HUES48 (cell line): ENCODE data around the gene DTNBP1.

Experiments
- H3K27ac ChIP-seq: one replicate; pipeline ENCODE4 v1.7.0; 2013; ENCODE audit warnings: low read depth, low read length, inconsistent platforms
- H3K27me3 ChIP-seq: 2 replicates; pipeline ENCODE4 v1.6.1; 2013; ENCODE audit warnings: mild to moderate bottlenecking, low read length; ENCODE audit not compliant: control insufficient read depth, insufficient read depth
- H3K36me3 ChIP-seq: 2 replicates; pipeline ENCODE4 v1.6.1; 2013; ENCODE audit warnings: low read length; ENCODE audit not compliant: control insufficient read depth, insufficient read depth
- H3K4me1 ChIP-seq: 2 replicates; pipeline ENCODE4 v1.6.1; 2013; ENCODE audit warnings: mild to moderate bottlenecking, low read length; ENCODE audit not compliant: control insufficient read depth, insufficient read depth
- H3K4me3 ChIP-seq: 2 replicates; pipeline ENCODE4 v1.5.1; 2013; ENCODE audit warnings: mild to moderate bottlenecking, low read depth, low read length
- H3K9ac ChIP-seq: 2 replicates; pipeline ENCODE4 v1.6.1; 2013; ENCODE audit warnings: mild to moderate bottlenecking, low read depth, low read length, moderate library complexity
- H3K9me3 ChIP-seq: 2 replicates; pipeline ENCODE4 v1.6.1; 2013; ENCODE audit warnings: low read length; ENCODE audit not compliant: control insufficient read depth, insufficient read depth

Gene DTNBP1

DNA sequence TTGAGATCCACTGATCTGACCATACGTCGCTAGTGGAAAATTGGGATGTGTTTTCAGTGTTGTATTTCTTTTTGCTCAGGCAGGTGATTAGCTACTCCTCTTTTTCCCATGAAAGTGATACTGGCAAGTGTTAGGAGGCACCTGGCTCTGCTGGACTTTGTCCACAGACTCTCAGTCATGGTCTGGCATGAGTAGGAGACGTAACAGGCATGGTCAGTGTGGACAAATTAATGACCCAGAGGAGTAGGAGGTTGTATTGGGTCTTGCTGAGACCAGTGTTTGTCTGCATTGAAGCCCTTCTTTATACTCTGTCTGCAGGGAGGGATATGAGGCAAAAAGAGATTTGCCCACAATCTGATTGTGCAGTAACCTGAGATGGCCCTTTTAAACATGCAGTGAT lies 178.7 kb downstream of the DTNBP1 start:
- Histone ChIP-seq H3K27ac (no peak overlapping the region), H3K36me3 (peaks cover 38% of the 10 kb centered on the region), H3K4me1 (peaks cover 63% of the 10 kb centered on the region), H3K27me3 (no peaks in the 10 kb centered on the region), H3K9ac (no peak overlapping the region), H3K9me3 (no peaks in the 10 kb centered on the region), H3K4me3 (no peak overlapping the region)

DNA sequence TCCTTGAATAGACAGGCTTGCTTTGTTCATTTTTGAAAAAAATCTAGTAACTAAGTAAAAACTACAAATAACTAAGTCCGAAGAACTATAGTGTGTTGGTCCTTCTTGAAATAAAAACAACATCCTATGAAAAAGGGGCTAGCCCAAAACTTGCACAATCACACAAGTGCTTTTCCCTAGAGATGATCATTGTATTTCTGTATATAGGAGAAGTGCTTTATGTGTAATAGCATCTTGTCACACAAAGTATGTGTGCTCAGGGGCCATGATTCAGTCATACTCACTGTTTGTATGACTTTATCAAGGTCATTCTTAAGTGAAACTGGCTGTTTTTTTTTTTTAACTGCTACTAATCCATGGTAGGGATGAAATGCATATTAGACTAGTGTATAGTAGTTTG lies 179.8 kb downstream of the DTNBP1 start:
- Histone ChIP-seq H3K9me3 (no peaks in the 10 kb centered on the region), H3K27me3 (no peaks in the 10 kb centered on the region), H3K4me3 (no peak overlapping the region), H3K4me1 (peaks cover 67% of the 10 kb centered on the region), H3K36me3 (peaks cover 27% of the 10 kb centered on the region), H3K9ac (no peak overlapping the region), H3K27ac (no peak overlapping the region)

DNA sequence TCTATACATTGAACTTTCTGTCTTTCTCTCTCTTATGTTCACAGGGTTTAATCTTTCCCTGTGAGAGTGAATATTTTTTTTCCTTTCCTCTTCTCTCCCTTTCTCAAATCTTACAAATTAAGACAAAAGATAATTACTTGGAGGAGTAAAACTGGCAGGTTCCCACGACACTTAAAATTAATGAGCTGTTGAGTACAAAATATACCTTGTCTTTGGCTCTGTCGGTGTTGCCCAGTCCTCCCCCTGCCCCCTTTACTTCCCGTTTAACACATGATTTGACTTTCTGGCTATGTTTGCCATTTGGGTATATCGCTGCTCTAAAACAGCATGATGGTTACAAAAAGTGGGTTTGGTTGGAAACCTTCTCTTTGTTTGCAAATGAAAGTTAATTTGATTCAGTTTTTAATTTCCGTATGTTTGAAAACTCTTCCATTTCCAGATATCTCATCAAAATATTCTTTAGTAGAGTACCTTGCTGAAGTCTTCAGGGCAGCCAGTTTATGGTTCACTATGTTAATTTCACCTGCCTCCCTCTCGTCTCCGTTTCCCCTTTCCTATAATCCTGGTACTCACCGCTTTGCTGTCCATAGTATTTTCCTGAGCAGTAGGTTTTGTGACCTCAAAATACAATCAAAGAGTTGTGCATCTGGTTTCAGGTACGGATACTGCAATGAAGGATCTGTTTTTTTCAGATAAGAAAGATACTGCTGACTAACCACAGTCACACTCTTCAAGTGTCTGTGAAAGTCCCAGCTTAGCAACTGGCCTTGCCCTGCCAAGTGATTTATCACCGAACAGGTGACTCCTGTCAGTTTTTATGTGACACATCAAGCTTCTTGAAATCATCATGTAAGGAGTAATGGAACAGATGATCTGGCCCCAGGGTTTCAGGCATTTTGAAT lies 181.2 kb downstream of the DTNBP1 start:
- H3K4me3 ChIP-seq, result no peak overlapping the region
- no peak overlapping the region for H3K9ac ChIP-seq
- H3K27ac ChIP-seq, result no peak overlapping the region
- H3K27me3 ChIP-seq, result no peaks in the 10 kb centered on the region
- no peaks in the 10 kb centered on the region for H3K9me3 ChIP-seq
- H3K36me3 ChIP-seq, result peaks cover 17% of the 10 kb centered on the region
- peaks cover 79% of the 10 kb centered on the region for H3K4me1 ChIP-seq

DNA sequence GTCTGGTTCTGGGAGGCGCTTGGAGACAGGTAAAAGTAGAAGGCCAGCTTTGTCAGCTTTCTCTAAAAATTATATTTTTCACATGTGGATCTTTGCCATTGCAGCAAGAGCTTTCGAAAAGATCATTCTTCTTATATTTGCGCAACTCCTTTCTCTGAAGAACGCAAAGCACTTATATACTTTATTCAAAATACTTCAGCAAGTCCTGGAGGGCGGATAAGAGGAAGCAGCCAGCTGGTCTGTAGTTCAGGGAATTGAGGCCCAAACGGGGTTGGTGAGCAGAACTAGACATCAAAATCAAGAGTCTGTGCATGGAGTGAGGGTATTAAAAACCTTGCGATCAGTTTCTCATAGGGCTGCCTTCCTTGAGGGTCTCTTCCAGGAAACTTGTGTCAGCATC lies 182.3 kb downstream of the DTNBP1 start:
- Histone ChIP-seq H3K27ac (no peak overlapping the region), H3K4me3 (no peak overlapping the region), H3K36me3 (peaks cover 22% of the 10 kb centered on the region), H3K4me1 (peaks cover 84% of the 10 kb centered on the region), H3K9me3 (no peaks in the 10 kb centered on the region), H3K9ac (no peak overlapping the region), H3K27me3 (no peaks in the 10 kb centered on the region)

DNA sequence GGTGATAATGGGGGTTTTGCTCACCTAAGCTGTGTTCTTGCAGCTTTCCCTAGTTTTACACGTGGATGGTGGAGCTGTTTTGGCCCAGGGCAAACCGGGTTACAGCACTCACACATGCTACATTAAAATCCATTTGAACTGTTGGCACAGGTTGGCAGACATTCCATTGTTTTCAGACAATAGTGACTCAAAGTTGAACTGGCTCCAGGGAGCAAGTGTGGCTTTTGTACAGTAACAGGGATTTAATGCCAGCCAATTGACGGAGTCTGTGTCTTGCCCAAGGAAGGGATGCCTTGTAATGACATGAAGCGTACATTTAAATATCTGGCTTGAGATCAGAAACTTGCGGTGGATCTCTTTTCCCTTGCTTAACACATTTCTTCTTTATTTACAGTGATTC lies 183.1 kb downstream of the DTNBP1 start:
- peaks cover 84% of the 10 kb centered on the region for H3K4me1 ChIP-seq
- no peak overlapping the region for H3K27ac ChIP-seq
- H3K4me3 ChIP-seq, result no peak overlapping the region
- H3K36me3 ChIP-seq, result peaks cover 29% of the 10 kb centered on the region
- no peak overlapping the region for H3K9ac ChIP-seq
- no peaks in the 10 kb centered on the region for H3K9me3 ChIP-seq
- H3K27me3 ChIP-seq, result no peaks in the 10 kb centered on the region

DNA sequence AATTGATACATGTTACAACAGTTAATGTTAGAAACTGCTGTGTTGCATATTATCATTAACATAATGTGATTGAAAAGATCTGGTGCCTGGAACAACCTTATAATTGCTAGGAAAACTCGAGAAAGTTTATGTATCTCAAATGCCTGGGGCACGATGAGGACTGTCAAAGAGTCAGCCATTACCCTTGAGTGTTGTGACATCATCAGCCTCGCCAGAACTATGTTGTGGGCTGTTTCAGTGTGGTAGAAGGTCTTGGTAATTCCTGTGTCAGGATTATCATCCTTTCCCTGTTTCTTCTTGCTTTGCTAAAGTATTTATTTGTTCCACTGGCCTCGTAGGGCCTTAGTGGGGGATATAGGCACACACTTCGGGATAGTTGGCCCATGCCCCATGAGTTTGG lies 185.1 kb downstream of the DTNBP1 start:
- no peak overlapping the region for H3K27ac ChIP-seq
- H3K9me3 ChIP-seq, result no peaks in the 10 kb centered on the region
- H3K9ac ChIP-seq, result no peak overlapping the region
- H3K4me3 ChIP-seq, result no peak overlapping the region
- no peaks in the 10 kb centered on the region for H3K27me3 ChIP-seq
- H3K36me3 ChIP-seq, result peaks cover 48% of the 10 kb centered on the region
- peaks cover 73% of the 10 kb centered on the region for H3K4me1 ChIP-seq

DNA sequence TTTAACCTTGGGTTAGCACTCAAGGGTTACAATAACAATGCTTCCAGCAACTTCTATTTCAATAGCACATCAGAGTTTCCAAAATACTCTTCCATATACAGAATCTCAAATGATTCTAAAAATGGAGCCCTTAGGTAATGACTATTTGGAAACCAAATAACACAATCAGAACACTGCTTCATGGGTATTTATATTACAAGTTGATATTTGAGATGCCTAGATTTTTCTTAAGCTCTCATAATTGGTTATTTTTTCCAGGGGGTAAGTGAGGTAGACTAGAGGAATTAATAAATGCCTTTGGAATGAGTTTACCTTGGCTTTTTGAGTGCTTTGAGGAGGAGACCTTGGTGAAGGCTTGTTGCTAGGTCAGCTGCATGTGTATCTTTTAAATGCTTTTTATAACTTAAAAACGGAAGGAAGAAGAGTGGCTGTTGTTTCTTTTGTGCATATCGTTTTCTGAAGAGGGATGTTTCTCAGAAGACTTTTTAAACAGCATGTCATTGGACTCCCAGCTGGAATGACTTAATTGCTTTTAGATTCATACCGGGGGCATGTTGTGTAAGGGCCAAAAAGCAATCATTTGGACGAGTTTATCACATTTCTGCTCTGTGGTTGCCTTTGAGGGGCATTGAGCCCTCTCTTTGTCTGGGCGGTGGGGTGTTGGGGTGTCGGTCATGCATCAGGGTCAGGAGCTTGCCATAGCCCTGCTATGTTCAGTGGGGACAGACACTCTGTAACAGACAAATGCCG lies 186.0 kb downstream of the DTNBP1 start:
- peaks cover 50% of the 10 kb centered on the region for H3K36me3 ChIP-seq
- no peak overlapping the region for H3K9ac ChIP-seq
- H3K27me3 ChIP-seq, result no peaks in the 10 kb centered on the region
- H3K4me1 ChIP-seq, result peaks cover 68% of the 10 kb centered on the region
- H3K27ac ChIP-seq, result no peak overlapping the region
- H3K4me3 ChIP-seq, result no peak overlapping the region
- no peaks in the 10 kb centered on the region for H3K9me3 ChIP-seq

DNA sequence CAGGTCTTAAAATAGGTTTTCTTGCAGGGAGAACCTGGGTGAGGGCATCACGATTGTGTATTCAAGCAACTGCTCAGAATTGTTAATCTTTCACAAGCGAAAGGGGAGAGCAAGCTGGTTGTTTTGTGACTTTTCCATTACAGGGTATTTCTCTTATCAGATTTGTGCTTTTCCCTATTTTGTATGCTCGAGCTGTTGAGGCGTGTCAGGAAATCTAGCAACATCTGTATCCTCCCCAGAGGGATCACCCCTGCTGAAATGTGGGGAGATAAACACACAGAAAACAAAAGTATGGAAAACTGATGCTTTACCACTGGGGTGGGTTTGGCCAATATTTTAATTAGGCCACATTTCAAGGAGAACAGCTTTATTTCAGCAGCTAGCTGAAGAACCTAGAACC lies 187.0 kb downstream of the DTNBP1 start:
- Histone ChIP-seq H3K36me3 (peaks cover 58% of the 10 kb centered on the region), H3K9me3 (no peaks in the 10 kb centered on the region), H3K9ac (no peak overlapping the region), H3K27ac (no peak overlapping the region), H3K4me3 (no peak overlapping the region), H3K27me3 (no peaks in the 10 kb centered on the region), H3K4me1 (peaks cover 60% of the 10 kb centered on the region)

DNA sequence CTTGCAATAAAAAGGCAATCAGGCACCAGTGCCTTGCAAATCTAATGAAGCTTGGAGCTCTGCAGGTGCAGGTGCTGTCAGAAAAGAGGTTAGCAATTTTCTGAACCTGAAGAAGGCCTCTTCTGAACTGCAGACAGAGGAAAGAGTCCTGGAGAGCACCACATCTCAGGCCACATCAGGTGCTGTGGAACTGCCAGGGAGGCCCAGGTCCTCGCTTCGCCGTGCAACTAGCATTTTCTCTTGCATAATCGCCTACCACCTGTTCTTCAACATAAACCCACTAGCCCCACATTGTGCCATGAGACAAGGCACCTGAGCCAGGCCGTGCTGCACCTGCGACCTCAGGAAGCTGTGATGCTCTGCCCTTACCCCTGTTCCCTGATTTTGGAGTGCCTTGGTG lies 187.6 kb downstream of the DTNBP1 start:
- Histone ChIP-seq H3K9me3 (no peaks in the 10 kb centered on the region), H3K9ac (no peak overlapping the region), H3K27ac (no peak overlapping the region), H3K4me1 (peaks cover 54% of the 10 kb centered on the region), H3K36me3 (peaks cover 65% of the 10 kb centered on the region), H3K4me3 (no peak overlapping the region), H3K27me3 (no peaks in the 10 kb centered on the region)

DNA sequence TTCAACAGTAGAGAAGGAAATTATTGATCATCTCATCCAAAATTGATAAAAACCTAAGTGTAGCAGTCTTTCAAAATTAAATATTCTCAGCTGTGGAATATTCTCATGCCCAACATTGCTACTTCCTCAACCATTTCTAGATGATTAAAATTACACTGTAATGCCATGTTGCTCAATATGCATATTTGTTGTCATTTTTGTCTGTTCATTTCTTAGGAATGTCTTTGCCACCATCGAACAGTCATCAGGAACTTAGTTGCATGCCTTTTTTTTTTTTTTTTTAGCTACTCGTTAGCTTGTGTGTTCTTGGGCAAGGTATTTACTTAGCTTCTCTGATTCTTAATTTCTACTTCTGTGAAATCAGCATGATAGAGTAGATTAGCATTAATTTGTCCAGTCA lies 188.6 kb downstream of the DTNBP1 start:
- Histone ChIP-seq H3K9me3 (no peaks in the 10 kb centered on the region), H3K36me3 (peaks cover 74% of the 10 kb centered on the region), H3K4me1 (peaks cover 43% of the 10 kb centered on the region), H3K9ac (no peak overlapping the region), H3K27me3 (no peaks in the 10 kb centered on the region), H3K4me3 (no peak overlapping the region), H3K27ac (no peak overlapping the region)

DNA sequence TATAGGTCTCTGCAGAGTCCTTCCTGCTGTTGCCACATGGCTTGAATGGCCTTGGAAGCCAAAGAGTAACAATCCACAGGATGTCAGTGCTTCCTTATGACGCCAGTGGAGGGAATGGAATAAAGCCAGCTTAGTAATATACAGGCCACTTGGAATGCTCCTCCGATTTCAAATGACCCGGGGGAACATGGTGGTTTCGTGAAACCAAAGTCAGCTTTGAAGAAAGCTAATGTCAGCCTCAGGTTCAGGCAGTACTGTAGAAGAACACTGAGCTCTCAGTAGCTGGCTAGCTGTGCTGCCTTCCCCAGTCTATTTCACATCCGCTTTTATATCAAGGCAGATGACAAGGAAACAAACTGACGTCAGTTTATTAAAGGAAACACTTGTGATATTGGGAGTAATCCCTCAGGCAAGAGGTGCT lies 189.1 kb downstream of the DTNBP1 start:
- Histone ChIP-seq H3K4me3 (no peak overlapping the region), H3K27ac (no peak overlapping the region), H3K9ac (no peak overlapping the region)

More for the DNA sequence above, 189.1 kb downstream of the DTNBP1 start:
- Histone ChIP-seq H3K4me1 (peaks cover 40% of the 10 kb centered on the region), H3K9me3 (no peaks in the 10 kb centered on the region), H3K36me3 (peaks cover 77% of the 10 kb centered on the region), H3K27me3 (no peaks in the 10 kb centered on the region)
